ENCODE data around the gene PIGU. TPM values are rescaled to one million over a fixed set of nuclear protein-coding genes. Genes with fewer than 3 reads are reported as not detected.

Gene PIGU
- total and polyA plus RNA-seq, 8 donors = 4.1 to 20.4 (median 7.9) TPM

- H3K27me3 ChIP-seq = no peaks in the 10 kb centered on the region
- ATAC-seq (peak in 3 of 4 donors; percentile 18 to 38 (median 38)), FAIRE-seq (no peak), DNase-seq (no peak)
- H3K4me1 ChIP-seq = peaks cover 0 to 9% (median 0%) of the 10 kb centered on the region in 3 donors
- intact Hi-C loops (cut with DNase I) = no loop called here
- no peak for TF ChIP-seq CTCF (IDR thresholded peaks at IDR 0.05)
- no peaks in the 10 kb centered on the region for H3K9me3 ChIP-seq
- 75 to 78% methylated on average over 7 of the region's 7 CpGs for WGBS, 2 donors
- H3K4me3 ChIP-seq = no peak overlapping the region
- H3K27ac ChIP-seq = no peak overlapping the region
- H3K36me3 ChIP-seq = no peaks in the 10 kb centered on the region
Measured at GRCh38 chr20:34654207-34654744, 22.6 kb downstream of the PIGU start.

- Histone ChIP-seq H3K36me3 (no peaks in the 10 kb centered on the region), H3K4me1 (peaks cover 0 to 9% (median 0%) of the 10 kb centered on the region in 3 donors), H3K4me3 (no peak overlapping the region), H3K27ac (peak overlapping the region in 1 of 4 donors; percentile 22), H3K9me3 (no peaks in the 10 kb centered on the region), H3K27me3 (no peaks in the 10 kb centered on the region)
- intact Hi-C loops (cut with DNase I) = no loop called here
- DNase-seq (no peak), ATAC-seq (peak in 3 of 4 donors; percentile 55 to 63 (median 60)), FAIRE-seq (no peak)
- TF ChIP-seq CTCF (IDR thresholded peaks at IDR 0.05) = no peak
- 14 to 21% methylated on average over 2 of the region's 2 CpGs for WGBS, 2 donors
Measured at GRCh38 chr20:34651200-34651599, 25.7 kb downstream of the PIGU start.

- intact Hi-C loops (cut with DNase I) = no loop called here
- ATAC-seq (no peak), FAIRE-seq (no peak), DNase-seq (no peak)
- Histone ChIP-seq H3K36me3 (no peaks in the 10 kb centered on the region), H3K9me3 (no peaks in the 10 kb centered on the region), H3K27me3 (no peaks in the 10 kb centered on the region), H3K4me3 (no peak overlapping the region), H3K4me1 (peaks cover 0 to 9% (median 0%) of the 10 kb centered on the region in 3 donors), H3K27ac (no peak overlapping the region)
- TF ChIP-seq CTCF (IDR thresholded peaks at IDR 0.05) = no peak
- 92 to 94% methylated on average over 1 of the region's 1 CpG for WGBS, 2 donors
Measured at GRCh38 chr20:34647737-34648136, 29.2 kb downstream of the PIGU start.

- no peaks in the 10 kb centered on the region for H3K36me3 ChIP-seq
- no peak overlapping the region for H3K4me3 ChIP-seq
- H3K9me3 ChIP-seq = no peaks in the 10 kb centered on the region
- DNase-seq = no peak
- no peak for ATAC-seq
- no peak overlapping the region for H3K27ac ChIP-seq
- TF ChIP-seq CTCF (IDR thresholded peaks at IDR 0.05) = no peak
- intact Hi-C loops (cut with DNase I) = no loop called here
- no peaks in the 10 kb centered on the region for H3K27me3 ChIP-seq
- no peak for FAIRE-seq
- peaks cover under 1 to 3% (median 2%) of the 10 kb centered on the region in 3 donors for H3K4me1 ChIP-seq
- 94 to 100% methylated on average over 1 of the region's 1 CpG for WGBS, 2 donors
Measured at GRCh38 chr20:34644951-34645350, 31.9 kb downstream of the PIGU start.

- no peaks in the 10 kb centered on the region for H3K27me3 ChIP-seq
- H3K27ac ChIP-seq = no peak overlapping the region
- no peak for TF ChIP-seq CTCF (IDR thresholded peaks at IDR 0.05)
- no peak for ATAC-seq
- DNase-seq = no peak
- H3K4me1 ChIP-seq = peaks cover 5 to 9% (median 9%) of the 10 kb centered on the region in 3 donors
- WGBS, 2 donors = 100% methylated on average over 1 of the region's 1 CpG
- no peak for FAIRE-seq
- H3K9me3 ChIP-seq = no peaks in the 10 kb centered on the region
- no peak overlapping the region for H3K4me3 ChIP-seq
- no peaks in the 10 kb centered on the region for H3K36me3 ChIP-seq
- intact Hi-C loops (cut with DNase I) = no loop called here
Measured at GRCh38 chr20:34644345-34644744, 32.5 kb downstream of the PIGU start.

Data from pancreas (tissue), 10 donors.